IPS-11a (cell line): Measurements from ENCODE around the gene PHKA1.
A peak's percentile ranks its signal among the peaks of the same experiment; 100 is the strongest.
"Not testable (repeated sequence)": the region's sequence is repeated elsewhere in the genome, so short reads cannot be mapped to it uniquely, and the experiment has no call there.

Source experiments
- H3K4me3 ChIP-seq: one replicate; pipeline ENCODE4 v1.5.1; 2013; ENCODE audit warnings: low read depth, low read length, control low read depth

The PHKA1 gene

GRCh38 chrX:72573158-72573511 lies 141.0 kb downstream of the PHKA1 start:
- peak overlapping the region; percentile 74 for H3K4me3 ChIP-seq

DNA sequence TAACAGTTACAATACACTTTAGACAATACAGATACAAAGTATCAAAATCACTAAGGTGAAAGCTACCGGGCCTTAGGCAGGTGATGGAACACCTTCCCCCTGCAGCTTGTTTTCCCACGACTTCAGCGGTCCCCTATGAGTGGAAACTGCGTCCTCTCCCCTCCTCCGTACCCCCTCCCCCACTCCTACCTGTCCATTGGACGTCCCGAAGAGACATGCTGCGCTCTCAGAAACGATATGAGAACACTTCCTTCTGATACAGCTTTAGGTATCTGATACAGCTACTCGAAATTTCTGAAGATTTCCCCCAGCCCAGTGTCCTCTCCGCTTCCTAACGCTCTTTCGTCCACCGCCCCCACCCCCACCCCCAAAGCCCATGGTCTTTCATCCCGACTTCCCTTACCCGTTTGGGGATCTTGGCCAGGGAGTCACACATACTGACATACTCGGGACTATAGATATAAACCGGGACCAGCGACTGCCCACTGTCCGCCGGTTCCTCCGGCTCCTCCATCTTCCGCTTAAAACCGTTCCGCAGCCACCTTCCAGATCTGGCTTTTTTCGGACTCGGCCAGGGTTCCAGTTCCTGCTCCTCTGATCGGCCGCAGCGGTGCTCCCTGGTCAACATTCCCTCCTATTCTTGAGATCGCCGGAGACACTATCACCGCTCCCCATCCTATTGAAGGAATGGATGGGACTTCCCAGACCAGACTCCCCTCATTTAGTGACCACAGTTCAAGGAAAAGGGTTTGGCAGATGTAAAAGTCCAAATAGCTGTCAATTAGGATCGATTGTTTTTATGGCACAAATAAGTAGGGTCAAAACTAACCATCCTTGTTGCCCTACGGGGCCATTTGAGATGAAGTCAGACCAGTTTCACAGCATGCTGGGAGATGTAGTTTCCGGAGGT lies 141.6 kb downstream of the PHKA1 start, which contains the start of gene HDAC8:
HDAC8 (minus strand) TSS at position 596 of the 910 bp plus-strand sequence; CDS start at position 514, 82 bp downstream.
- peak within 1 kb of the TSS; percentile 74 for H3K4me3 ChIP-seq

- H3K4me3 ChIP-seq = no peak overlapping the region
Measured at GRCh38 chrX:72569786-72570185, 144.3 kb downstream of the PHKA1 start.

DNA sequence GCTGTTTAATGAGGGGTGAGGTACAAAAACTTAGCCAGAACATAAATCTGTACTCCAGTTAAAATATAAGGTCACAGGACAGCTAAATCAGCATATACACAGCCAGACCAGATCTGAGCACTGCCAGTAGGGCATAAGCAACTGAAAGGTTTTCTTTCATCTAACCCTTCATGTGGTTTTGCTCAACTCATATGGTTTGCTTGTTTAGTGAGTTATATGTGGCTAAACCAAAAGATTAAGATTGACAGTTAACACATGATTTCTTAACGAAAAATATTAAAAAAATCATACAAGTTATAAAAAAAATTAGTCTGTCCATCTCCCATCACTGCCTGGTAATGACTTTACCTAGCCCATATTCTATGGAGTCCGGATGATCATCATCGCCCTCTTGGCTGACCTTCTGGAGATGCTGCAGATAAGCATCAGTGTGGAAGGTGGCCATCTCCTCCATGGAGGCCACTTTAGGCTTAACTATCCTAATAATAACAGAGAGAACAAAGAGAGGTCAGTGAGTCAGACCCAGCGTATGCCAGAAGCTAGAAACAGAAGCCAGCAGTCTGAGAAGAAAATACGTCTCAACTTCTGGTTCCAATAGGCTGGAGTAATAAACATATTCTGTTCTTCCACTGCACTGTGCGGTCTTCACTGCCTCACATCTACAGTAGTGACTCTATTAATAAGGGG lies 145.6 kb downstream of the PHKA1 start:
- no peak overlapping the region for H3K4me3 ChIP-seq

DNA sequence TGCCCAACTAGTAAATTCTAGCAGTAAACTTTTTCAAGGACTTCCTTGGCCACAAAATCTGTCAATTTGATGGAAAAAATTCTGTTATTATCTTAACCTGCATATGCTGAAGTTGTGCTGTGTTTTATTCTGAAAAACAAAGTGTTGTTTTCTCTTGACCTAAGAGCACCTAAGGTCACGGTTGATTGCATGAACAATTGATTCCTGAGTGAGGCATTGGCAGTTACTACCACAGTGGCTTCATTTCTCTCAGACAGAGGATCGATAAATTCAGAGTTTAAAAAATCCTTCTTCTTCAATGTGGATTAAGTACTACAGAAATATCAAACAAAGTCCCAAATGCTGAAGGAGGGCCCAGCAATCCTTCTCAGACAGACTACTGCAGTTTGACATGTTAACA lies 147.7 kb downstream of the PHKA1 start:
- H3K4me3 ChIP-seq = no peak overlapping the region

DNA sequence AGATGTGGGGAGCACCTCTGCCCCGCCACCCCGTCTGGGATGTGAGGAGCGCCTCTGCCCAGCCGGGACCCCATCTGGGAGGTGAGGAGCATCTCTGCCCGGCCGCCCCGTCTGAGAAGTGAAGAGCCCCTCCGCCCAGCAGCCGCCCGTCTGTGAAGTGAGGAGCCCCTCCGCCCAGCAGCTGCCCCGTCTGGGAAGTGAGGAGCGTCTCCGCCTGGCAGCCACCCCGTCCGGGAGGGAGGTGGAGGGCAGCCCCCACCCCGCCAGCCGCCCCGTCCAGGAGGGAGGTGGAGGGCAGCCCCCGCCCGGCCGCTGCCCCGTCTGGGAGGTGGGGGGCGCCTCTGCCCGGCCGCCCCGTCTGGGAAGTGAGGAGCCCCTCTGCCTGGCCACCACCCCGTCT lies 154.5 kb downstream of the PHKA1 start:
- H3K4me3 ChIP-seq = not testable (repeated sequence)

DNA sequence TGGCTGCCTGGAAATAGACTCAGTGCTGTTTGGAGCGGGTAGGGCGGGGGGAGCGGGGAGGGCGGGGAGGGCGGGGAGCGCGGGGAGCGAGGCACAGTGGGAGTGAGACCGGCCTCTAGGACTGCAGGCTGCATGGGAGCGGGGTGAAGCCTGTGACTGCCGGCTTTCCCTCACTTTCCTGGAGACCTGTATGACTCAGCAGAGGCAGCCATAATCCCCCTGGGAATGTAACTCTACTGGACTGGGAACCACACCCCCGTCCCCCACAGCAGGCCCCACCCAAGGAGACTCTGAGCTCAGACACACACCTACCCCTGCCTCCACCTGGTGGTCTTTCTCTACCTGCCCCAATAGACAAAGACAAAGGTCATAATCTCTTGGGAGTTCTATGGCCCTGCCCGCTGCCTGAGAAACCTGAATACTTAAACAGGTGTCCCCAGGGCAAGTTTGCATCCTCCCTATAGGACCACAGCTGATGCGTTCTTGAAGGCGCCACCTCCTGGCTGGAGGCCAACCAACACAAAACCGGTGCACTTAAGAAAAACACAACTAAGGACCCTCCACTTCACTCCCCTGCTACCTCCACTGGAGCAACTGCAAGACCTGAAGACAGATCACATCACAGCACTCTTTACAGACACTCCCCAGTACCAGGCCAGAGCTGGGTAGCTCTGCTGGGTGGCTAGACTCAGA lies 159.5 kb downstream of the PHKA1 start:
- H3K4me3 ChIP-seq = no peak overlapping the region

- H3K4me3 ChIP-seq = not testable (repeated sequence)
Measured at GRCh38 chrX:72552443-72552842, 161.7 kb downstream of the PHKA1 start.

GRCh38 chrX:72545990-72546389 lies 168.1 kb downstream of the PHKA1 start:
- H3K4me3 ChIP-seq = no peak overlapping the region

- H3K4me3 ChIP-seq = no peak overlapping the region
Measured at GRCh38 chrX:72540318-72540717, 173.8 kb downstream of the PHKA1 start.

GRCh38 chrX:72539822-72540221 lies 174.3 kb downstream of the PHKA1 start:
- no peak overlapping the region for H3K4me3 ChIP-seq

- no peak overlapping the region for H3K4me3 ChIP-seq
Measured at GRCh38 chrX:72536542-72536941, 177.6 kb downstream of the PHKA1 start.

DNA sequence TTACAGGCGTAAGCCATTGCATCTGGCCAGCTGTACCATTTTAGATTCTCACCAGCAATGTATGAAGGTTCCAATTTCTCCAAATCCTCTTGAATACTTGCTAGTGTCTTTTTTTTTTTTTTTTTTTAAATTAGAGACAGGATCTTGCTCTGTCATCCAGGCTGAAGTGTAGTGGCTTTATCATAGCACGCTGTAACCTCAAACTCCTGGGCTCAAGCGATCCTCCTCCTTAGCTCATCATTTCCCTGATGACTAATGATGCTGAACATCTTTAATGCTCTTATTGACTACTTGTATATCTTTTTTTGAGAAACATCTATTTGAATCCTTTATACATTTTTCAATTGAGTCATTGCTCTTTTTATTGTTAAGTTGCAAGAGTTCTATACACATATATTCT lies 181.7 kb downstream of the PHKA1 start:
- H3K4me3 ChIP-seq = no peak overlapping the region
